COLO829 (cell line): ENCODE results near the gene CD14.
"Not testable (repeated sequence)": the region's sequence is repeated elsewhere in the genome, so short reads cannot be mapped to it uniquely, and the experiment has no call there.

Source experiments
- DNase-seq: peaks from one replicate; pipeline ENCODE4 v3.0.0; 2012; ENCODE audit warnings: low spot score

CD14 gene

DNA sequence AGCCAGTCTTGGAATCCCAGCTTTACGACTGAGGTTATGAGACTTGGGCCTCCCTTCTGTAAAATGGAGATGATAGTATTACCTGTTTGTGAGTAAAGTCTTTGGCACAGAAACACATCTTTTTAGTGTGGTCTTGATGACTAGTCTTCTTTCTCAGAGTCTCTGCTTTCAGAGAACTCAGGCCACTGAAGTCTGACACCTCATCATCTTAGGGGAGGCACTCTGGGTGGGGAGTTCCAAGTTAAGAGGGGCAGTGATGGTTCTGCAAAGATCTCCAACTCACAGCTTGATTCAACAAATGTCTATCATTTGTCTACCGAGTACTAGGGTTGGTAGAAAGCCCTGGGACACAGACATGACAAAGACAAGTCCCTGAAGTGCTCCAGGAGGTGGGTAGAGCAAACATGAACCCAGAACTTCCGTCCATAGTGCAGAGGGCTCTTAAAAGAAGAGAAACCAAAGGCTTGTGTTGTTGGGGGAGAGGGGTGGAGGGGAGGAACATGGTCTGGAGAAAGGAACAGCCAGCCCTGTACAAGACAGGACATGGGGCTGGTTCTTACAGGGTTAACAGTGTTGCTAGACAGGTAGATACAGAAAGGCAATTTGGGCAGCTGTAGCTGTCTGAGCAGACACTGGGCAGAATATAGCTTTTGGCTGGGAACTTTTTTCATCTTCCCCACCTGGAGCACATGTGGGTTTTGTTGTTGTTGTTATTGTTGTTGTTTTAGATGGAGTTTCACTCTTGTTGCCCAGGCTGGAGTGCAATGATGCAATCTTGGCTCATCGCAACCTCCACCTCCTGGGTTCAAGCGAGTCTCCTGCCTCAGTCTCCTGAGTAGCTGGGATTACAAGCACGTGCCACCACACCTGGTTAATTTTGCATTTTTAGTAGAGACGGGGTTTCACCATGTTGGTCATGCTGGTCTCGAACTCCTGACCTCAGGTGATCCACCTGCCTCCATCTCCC lies 2.6 kb upstream of the CD14 start:
- DNase-seq, result no peak

DNA sequence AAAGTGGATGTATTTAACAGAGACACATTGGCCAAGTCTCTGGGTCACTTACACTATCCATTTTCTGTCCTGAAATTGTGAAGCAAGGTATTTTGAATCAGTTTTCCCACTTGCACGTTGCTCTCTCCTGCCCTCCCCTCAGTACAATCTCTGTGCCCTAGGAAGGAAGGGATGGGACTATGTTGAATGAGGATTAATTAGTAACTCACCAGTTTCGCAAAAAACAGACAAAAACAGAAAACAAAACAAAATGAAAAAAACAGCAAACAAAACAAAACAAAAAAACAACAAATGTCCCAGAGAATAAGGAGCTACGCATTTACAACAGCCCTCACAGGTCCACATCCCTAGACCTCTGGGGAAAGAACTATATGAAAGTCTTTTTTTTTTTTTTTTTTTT lies 1.1 kb upstream of the CD14 start:
- DNase-seq, result no peak

DNA sequence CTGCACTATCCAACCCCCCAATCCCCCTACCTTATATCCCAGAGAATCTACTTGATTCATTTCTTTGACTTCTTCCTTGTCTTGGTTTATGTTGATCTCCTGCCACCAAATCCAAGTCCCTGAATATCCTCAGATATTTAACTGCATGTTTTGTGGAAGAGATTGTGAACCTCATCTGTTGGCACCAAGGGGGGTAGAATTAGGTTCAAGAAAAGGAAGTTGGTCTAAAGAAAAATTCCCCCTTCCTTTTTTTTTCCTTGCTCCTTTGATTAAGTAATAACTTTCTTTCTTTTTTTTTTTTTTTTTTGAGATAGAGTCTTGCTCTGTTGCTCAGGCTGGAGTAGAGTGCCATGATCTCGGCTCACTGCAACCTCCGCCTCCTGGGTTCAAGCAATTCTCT lies 526 bp upstream of the CD14 start:
- no peak for DNase-seq

DNA sequence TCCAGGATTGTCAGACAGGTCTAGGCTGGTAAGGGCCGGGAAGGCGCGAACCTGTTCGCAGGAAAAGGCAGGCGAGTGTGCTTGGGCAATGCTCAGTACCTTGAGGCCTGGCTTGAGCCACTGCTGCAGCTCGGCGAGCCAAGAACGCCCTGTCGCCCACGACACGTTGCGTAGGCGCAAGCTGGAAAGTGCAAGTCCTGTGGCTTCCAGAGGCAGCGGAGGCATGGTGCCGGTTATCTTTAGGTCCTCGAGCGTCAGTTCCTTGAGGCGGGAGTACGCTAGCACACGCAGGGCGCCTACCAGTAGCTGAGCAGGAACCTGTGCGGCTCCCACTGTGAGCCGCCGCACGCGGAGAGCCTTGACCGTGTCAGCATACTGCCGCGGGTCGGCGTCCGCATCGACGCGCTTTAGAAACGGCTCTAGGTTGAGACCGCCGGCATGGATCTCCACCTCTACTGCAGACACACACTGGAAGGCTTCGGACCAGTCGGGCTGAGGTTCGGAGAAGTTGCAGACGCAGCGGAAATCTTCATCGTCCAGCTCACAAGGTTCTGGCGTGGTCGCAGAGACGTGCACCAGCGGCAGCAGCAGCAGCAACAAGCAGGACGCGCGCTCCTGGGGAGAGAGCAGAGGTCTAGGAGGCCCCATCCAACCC lies 482 bp downstream of the CD14 start:
- DNase-seq, result no peak

DNA sequence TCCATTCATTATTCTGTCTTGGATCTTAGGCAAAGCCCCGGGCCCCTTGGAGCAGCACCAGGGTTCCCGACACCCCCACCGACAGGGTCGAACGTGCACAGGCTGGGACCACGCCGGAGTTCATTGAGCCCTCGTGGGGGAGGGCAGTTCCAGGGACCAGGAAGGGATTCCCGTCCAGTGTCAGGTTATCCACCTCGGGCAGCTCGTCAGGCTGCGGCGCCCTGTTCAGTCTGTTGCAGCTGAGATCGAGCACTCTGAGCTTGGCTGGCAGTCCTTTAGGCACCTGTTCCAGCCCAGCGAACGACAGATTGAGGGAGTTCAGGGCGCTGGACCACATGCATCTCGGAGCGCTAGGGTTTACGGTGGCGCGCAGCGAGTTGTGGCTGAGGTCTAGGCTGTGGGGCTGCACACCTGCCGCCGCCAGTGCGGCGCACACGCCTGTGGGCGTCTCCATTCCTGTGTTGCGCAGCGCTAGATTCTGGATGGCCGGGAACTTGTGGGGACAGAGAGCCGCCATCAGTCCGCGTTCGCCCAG lies 1.1 kb downstream of the CD14 start:
- no peak for DNase-seq

DNA sequence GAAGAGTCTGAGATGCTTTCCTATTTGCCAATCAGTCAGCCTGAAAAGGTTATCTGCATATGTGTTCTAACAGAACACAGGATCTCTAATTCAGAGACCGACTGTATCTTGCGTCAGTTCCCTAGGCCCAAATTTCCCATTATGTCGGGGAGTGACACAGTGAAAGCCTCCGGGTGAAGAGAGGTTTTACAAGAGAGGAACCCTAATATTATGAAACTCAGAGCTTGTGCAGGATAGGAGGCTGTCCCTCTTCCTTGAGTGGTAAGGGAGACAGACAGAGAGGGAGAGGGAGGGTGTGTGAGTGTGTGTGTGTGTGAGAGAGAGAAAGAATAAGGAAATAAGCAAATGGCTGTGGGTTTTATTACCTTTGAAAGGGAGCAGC lies 1.9 kb downstream of the CD14 start:
- no peak for DNase-seq

DNA sequence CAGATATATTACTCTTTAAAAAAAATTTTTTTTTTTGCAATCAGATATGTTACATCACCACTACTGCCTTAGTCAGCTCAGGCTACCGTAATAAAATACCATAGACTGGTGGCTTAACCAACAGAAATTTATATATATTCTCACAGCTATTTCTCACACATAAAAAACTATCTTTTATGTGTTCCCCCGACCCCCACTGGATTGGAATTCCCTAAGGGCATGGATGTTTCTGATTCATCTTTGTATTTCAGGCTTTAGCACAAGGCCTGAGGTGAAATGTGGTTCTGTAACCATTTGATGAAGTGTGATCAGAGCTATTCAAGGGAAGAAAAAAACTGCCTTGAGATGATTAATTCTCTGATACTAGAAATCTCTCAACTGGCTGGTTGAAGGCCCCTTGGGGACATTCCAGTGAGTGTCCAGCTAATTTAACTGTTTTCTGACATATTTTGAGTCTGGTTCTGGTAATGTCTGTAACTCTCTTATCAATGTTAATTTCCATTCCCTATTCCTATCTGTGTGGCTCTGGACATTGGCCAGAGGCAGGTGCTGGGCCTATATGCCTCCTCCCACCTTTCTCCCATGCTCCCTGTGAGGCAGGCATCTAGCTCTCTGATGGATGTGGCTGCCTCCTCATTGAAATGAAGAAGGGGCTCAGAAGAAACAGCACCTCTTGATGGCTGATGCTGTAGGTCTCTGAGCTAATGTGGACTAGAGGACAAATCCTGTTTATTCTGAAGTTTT lies 2.5 kb downstream of the CD14 start:
- DNase-seq, result no peak

DNA sequence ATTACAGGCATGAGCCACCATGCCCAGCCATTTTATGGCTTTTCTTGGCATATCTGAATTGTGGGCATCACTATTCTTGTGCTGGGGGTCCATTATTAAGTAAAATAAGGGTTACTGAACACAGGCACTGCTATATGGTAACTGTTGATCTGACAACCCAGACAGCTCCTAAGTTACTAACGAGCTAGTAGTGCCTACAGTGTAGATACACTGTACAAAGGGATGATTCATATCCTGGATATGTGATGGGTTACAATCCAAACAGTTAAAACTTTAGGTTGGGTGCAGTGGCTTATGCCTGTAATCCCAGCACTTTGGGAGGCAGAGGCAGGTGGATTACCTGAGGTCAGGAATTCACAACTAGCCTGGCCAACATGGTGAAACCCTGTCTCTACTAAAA lies 4.3 kb downstream of the CD14 start:
- DNase-seq, result no peak

DNA sequence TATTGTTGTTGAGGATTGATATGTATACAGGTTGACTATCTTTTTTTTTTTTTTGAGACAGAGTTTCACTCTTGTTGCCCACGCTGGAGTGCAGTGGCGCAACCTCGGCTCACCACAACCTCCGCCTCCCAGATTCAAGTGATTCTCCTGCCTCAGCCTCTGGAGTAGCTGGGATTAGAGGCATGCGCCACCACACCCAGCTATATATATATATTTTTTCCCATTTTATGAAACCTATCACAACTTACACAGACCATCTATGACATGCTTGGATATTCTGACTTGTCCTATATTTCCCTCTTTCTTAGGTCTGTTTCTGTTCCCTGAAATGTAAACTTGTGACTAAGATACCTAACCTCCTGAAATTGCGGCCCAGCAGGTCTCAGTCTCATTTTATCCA lies 5.0 kb downstream of the CD14 start:
- no peak for DNase-seq

DNA sequence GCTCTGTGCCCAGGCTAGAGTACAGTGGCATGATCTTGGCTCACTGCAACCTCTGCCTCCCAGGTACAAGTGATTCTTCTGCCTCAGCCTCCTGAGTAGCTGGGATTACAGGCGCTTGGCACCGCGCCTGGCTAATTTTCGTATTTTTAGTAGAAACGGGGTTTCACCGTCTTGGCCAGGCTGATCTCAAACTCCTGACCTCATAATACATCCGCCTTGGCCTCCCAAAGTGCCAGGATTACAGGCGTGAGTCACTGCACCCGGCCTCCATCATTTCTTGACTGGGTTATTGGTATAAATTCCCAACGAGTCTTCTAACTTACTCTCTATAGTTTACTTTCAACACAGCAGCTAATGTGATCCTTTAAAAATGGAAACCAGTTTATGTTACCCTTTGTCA lies 8.1 kb downstream of the CD14 start:
- DNase-seq, result not testable (repeated sequence)

DNA sequence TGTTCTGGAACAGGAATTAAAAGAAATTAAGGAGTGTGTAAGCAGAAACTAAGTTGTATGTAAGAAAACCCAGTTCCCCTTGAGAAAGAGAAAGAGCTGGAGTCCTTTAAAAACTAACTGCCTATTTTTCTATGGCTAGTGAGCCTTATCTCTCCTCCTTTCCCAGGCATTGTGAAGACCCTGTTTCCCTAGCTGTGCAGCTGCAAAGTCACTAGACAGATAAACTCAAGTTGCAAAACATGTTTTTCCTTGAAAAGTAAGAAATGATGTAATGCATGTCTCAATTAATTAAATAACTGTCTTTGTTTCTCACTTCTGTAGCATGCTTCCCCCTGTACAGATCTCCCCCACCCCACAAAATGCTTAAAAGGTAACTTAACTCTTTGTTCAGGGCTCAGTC lies 9.9 kb downstream of the CD14 start:
- DNase-seq, result not testable (repeated sequence)

DNA sequence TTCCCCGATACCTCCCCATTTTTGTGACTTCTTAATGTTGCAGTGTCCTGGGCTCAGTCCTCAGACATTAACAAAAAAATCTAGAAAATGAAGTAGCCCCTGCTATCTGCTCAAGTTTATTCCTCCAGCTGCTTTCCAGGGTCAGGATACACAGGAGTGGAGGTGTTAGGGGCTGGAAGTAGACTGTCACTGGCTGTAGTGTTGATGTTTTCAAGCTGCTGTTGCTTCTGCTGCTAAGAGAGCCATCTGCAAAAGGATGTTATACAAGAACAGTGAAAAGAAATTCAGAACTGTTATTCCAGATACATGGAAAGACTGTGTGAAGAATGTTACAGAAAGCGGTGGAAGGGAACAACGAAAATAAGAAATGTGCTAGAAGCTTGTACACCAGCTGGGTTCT lies 10.7 kb downstream of the CD14 start:
- DNase-seq, result no peak

DNA sequence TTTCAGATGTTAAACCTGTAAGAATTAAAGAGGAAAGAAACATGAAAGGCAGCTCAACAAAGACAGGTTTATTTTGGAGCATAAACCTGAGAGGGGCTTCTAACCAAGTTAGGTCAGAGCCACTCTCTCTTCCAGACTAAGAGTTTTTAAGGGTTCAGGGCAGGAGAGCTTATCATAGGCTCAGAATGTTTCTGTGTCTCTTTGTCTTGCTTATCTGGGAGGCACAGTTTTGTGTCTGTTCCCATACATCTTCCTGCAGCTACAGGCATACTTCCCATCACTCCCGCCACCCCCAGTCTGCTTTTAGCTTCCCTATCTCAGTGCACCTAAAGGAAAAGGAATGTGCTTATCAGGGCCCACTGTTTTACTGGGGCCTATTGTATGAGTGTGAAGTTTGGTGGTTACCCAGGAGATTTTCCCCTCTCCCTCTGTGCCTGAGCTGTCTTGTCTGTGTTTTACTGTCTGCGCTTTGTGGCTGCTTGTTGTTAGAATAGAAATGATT lies 21.9 kb downstream of the CD14 start:
- DNase-seq, result no peak

DNA sequence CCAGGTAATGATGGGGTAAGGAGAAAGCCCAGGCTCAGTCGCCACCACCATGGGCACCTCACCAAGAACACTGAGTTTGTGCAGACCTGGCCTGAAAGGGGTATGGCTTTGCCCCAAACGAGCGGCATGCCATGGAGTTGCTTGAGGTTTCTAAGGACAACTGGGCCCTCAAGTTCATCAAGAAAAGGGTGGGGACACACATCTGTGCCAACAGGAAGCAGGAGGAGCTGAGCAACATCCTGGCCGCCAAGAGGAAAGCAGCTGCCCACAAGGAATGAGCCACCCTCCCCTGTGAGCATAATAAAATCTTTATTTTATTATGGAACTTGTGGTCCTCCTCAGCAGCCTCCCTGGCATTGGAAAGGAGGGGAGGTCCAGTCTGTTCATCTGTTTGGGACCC lies 23.8 kb downstream of the CD14 start:
- DNase-seq, result peak; percentile 35

DNA sequence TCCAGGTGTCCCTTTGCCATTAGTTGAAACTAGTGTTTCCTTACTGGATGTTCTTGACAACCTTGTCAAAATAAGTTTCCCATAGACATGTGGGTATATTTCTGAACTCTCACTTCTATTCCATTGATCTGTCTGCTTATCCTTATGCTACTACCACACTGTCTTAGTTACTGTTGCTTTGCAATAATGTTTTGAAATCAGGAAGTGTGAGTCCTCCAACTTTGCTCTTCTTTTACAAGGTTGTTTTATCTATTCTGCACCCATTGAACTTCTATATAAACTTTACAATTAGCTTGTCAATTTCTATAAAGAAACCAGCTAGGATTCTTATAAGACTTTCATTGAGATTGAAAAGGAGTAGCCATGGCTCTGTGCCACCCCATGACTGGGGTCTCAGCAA lies 24.3 kb downstream of the CD14 start:
- no peak for DNase-seq

DNA sequence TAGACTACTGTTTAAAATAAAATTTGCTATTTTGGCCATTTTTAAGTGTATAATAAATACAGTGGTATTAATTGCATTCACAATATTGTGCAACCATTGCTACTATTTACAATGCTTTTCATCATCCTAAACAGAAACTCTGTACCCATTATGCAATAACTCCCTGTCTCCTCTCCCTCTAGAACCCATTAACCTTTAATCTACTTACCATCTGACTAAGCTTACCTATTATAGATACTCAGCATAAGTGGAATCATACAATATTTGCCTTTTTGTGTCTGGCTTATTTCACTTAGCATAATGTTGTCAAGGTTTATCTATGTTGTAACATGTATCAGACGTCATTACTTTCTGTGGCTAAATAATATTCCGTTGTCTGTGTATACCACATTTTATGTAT lies 25.9 kb downstream of the CD14 start:
- DNase-seq, result no peak

DNA sequence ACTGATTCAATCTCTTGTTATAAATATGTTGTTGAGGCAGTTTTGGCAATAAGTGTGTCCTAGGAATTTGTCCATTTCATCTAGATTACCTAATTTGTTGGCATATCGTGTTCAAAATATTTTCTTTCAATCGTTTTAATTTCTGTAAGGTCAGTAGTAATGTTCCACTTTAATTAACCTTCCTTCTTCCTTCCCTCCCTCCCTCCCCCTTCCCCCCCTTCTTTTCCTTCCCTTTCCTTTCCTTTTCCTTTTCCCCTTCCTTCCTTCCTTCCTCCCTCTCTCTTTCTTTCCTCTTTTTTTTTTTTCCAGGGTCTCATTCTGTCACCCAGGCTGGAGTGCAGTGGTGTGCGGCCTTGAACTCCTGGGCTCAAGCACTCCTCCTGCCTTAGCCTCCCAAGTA lies 27.1 kb downstream of the CD14 start:
- DNase-seq, result no peak

DNA sequence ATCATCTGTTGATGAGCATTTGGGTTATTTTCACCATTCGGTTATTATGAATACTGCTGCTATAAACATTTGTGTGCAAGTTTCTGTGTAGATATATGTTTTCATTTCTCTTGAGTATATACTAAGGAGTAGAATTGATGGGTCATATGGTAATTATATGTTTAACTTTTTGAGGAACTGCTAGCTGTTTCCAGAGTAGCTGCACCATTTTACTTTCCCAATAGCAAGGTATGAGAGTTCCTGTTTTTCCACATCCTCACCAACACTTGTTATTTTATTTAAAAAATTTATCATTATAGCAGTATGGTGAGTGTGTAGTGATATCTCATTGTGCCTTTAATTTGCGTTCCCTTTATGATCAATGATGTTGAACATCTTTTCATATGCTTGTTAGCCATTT lies 29.2 kb downstream of the CD14 start:
- no peak for DNase-seq

DNA sequence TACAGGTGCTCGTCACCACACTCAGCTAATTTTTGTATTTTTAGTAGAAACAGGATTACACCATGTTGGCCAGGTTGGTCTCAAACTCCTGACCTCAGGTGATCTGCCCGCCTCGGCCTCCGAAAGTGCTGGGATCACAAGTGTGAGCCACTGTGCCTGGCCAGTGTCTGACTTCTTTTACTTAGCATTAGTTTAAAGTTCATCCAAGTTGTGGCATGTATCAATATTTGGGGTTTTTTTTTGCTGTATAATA lies 29.6 kb downstream of the CD14 start:
- not testable (repeated sequence) for DNase-seq

DNA sequence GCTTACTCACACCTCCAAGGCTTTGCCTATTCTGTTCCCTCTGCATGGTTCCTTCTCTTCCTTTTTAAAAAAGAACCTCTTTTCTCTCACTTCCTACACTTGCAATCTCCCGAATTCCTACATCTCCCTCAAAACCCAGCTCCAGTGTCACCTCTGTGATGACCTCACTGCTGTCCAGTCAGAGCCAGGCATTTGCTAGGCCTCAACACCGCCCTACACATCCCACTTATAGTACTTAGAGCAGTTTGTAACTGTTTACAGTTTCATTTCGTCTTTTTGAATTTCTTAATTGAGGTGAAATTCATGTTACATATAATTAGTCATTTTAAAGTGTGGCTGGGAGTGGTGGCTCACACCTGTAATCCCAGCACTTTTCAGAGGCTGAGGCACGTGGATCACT lies 30.8 kb downstream of the CD14 start:
- no peak for DNase-seq

DNA sequence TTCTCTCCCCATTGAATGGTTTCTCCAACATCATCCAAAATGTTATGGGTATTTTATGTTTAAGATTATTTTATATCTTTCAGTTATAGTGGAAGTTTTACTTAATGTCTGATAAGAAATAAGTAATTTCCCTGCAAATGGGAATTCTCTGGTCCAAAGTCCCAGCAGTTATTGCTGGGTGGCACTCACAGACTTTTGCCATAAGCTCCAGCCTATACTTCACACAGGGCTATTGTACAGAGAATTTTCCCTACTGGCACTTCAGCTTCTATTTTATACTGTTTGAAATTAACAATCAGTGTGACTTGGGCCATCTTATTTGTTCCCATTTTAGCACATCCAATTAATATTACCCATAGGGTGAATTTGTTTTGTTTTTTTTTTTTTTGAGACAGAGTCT lies 32.9 kb downstream of the CD14 start:
- no peak for DNase-seq

DNA sequence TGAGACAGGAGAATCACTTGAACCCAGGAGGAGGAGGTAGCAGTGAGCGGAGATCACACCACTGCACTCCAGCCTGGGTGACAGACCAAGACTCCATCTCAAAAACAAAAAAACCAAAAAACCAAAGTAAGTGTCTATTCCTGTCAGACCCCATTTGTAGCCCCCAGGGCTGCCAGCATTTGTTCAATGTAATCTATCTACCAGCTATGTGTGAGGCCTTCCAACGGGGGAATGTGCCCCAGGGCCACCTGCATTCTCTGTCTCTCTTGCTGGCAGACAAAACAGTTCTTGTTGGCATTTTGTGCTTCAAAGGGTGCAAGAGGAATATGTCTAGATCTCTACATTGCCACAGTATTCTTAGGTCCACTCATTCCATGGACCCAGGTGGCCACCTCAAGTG lies 34.1 kb downstream of the CD14 start:
- no peak for DNase-seq

DNA sequence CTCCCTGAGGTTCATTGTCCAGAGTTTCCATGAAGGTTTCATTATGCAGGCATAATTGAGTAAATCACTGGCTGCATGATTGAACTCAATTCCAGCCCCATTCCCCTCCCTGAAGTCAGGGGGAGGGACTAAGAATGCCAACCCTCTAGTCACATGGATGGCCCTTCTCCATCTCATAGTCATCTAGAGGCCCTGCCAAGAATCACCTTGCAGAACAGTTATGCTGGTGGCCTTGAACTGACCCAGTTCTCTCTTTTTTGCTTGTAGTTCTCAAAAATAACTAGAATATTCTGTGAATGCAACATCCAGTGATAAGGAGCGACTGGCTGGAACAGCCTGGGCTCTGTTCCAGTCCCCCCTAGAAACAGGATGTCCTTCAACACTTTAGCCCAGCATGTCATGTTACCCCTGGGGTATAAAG lies 36.6 kb downstream of the CD14 start:
- no peak for DNase-seq
